ENCODE results near the gene SRRM5.

The SRRM5 gene

DNA sequence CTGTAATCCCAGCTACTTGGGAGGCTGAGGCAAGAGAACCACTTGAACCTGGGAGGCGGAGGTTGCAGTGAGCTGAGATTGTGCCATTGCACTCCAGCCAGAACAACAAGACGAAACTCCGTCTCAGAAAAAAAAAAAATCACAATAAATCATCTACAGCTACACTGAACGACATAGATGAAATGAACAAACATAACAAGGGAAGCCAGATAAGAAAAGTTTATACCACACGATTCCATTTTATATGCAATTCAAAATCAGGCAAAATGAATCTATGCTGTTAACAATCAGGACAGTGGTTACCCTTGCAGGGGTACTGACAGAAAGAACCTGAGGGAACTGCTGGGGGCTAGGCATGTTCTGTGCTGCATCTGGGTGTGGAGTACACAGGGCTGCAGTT lies 42.2 kb upstream of the SRRM5 start:
- DNase-seq: no peak
- Histone ChIP-seq H3K4me1 (no peaks in the 10 kb centered on the region), H3K27me3 (no peaks in the 10 kb centered on the region), H3K4me3 (ENCODE audit: low read depth, low read length) (no peak overlapping the region), H3K9me3 (no peaks in the 10 kb centered on the region), H3K36me3 (no peaks in the 10 kb centered on the region)
- TF ChIP-seq, protein P1, sequence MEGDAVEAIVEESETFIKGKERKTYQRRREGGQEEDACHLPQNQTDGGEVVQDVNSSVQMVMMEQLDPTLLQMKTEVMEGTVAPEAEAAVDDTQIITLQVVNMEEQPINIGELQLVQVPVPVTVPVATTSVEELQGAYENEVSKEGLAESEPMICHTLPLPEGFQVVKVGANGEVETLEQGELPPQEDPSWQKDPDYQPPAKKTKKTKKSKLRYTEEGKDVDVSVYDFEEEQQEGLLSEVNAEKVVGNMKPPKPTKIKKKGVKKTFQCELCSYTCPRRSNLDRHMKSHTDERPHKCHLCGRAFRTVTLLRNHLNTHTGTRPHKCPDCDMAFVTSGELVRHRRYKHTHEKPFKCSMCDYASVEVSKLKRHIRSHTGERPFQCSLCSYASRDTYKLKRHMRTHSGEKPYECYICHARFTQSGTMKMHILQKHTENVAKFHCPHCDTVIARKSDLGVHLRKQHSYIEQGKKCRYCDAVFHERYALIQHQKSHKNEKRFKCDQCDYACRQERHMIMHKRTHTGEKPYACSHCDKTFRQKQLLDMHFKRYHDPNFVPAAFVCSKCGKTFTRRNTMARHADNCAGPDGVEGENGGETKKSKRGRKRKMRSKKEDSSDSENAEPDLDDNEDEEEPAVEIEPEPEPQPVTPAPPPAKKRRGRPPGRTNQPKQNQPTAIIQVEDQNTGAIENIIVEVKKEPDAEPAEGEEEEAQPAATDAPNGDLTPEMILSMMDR (IDR thresholded peaks at IDR 0.05; ENCODE audit: low read depth, low read length): no peak

GRCh38 chr19:43570174-43570791 lies 41.6 kb upstream of the SRRM5 start:
- Histone ChIP-seq H3K4me1 (no peaks in the 10 kb centered on the region), H3K27me3 (no peaks in the 10 kb centered on the region), H3K9me3 (no peaks in the 10 kb centered on the region), H3K4me3 (ENCODE audit: low read depth, low read length) (no peak overlapping the region), H3K36me3 (no peaks in the 10 kb centered on the region)
- DNase-seq: no peak
- TF ChIP-seq, protein P1 (IDR thresholded peaks at IDR 0.05; ENCODE audit: low read depth, low read length): no peak

DNA sequence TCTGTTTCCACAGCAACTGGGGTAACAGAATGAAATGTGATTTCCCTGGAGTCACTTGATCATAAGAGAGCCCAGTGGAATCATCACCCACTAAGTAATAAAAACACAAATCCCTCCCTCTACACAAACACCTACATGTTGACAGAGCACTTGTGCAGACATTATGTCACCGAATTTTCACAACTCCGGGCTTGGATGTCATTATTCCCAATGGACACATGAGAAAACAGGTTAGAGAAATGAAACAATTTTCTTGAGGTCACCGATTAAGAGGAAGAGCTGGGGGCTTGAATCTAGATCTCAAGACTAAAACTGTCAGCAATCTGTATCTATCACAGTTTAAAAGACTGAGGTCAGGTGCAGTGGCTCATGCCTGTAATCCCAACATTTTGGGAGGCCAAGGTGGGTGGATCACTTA lies 39.7 kb upstream of the SRRM5 start:
- H3K4me3 ChIP-seq (ENCODE audit: low read depth, low read length): no peak overlapping the region
- H3K36me3 ChIP-seq: no peaks in the 10 kb centered on the region
- no peaks in the 10 kb centered on the region for H3K4me1 ChIP-seq

GRCh38 chr19:43574424-43575155 lies 37.3 kb upstream of the SRRM5 start:
- Histone ChIP-seq H3K4me3 (ENCODE audit: low read depth, low read length) (peak overlapping the region; percentile 98), H3K4me1 (no peaks in the 10 kb centered on the region), H3K27me3 (no peaks in the 10 kb centered on the region), H3K9me3 (no peaks in the 10 kb centered on the region), H3K36me3 (no peaks in the 10 kb centered on the region)
- DNase-seq: no peak
- TF ChIP-seq, protein P1 (IDR thresholded peaks at IDR 0.05; ENCODE audit: low read depth, low read length): 0 out of 2 replicates have a peak, but pooled peaks have one; percentile 2

More for the DNA sequence above, 39.7 kb upstream of the SRRM5 start:
- H3K9me3 ChIP-seq: no peaks in the 10 kb centered on the region
- H3K27me3 ChIP-seq: no peaks in the 10 kb centered on the region
- TF ChIP-seq, protein P1 (IDR thresholded peaks at IDR 0.05; ENCODE audit: low read depth, low read length): no peak
- no peak for DNase-seq

- H3K36me3 ChIP-seq: no peaks in the 10 kb centered on the region
- TF ChIP-seq, protein P1 (IDR thresholded peaks at IDR 0.05; ENCODE audit: low read depth, low read length): no peak
Observed at GRCh38 chr19:43575156-43575950, 36.5 kb upstream of the SRRM5 start, which contains the start of the genes PINLYP and XRCC1. Gene PINLYP (plus strand): TSS chr19:43575801. CDS start chr19:43577192, 1,391 bp downstream. Gene XRCC1 (minus strand): TSS chr19:43575527. CDS start chr19:43575458, 69 bp downstream.

More at GRCh38 chr19:43575156-43575950, 36.5 kb upstream of the SRRM5 start, which contains the start of the genes PINLYP and XRCC1:
- Histone ChIP-seq H3K27me3 (no peaks in the 10 kb centered on the region), H3K9me3 (no peaks in the 10 kb centered on the region), H3K4me3 (ENCODE audit: low read depth, low read length) (peak within 1 kb of the TSS; percentile 98), H3K4me1 (no peaks in the 10 kb centered on the region)
- DNase-seq: peak; percentile 98

All from BE2C (cell line).